Upper lobe of right lung (tissue), 1 donor: ENCODE measurements around the gene ALDH2. TPM values are rescaled to one million over a fixed set of nuclear protein-coding genes. Genes with fewer than 3 reads are reported as not detected.
A peak's percentile ranks its signal among the peaks of the same experiment; 100 is the strongest.

ENCODE experiments used
- ATAC-seq: fragments of 200-7000 bp; cut with Tn5 transposase; one replicate; pipeline ENCODE4 v1.9.1; 2020; ENCODE audit warnings: mild to moderate bottlenecking, moderate library complexity
- DNase-seq: peaks from one replicate; pipeline ENCODE4 v3.0.0-alpha.2; 2020
- H3K27ac ChIP-seq: fragments of 200-600 bp; one replicate; pipeline ENCODE4 v1.8.0; 2022
- H3K27me3 ChIP-seq: fragments of 200-600 bp; one replicate; pipeline ENCODE4 v1.8.0; 2022; ENCODE audit warnings: mild to moderate bottlenecking
- H3K36me3 ChIP-seq: fragments of 200-600 bp; one replicate; pipeline ENCODE4 v1.8.0; 2022
- H3K4me1 ChIP-seq: fragments of 200-600 bp; one replicate; pipeline ENCODE4 v1.8.0; 2022
- H3K4me3 ChIP-seq: fragments of 200-600 bp; one replicate; pipeline ENCODE4 v1.8.0; 2022; ENCODE audit warnings: mild to moderate bottlenecking
- H3K9me3 ChIP-seq: fragments of 200-600 bp; one replicate; pipeline ENCODE4 v1.8.0; 2022
- intact Hi-C: fragments of 100-400 bp; cut with DNase I; formaldehyde crosslinking; loops from one replicate; pipeline ENCODE4 v1.11.0; 2022
- total RNA-seq: library from RNA; stranded (reverse); fragmentation: NEBNext Ultra II Directional; extraction: Animal tissue kit (Norgen Biotek cat#: 25700); gene quantifications from one replicate; pipeline ENCODE4 v1.2.1, GENCODE V29; 2021
- TF ChIP-seq, protein P1 (sequence below): fragments of 200-600 bp; IDR thresholded peaks from one replicate; pipeline ENCODE4 v1.8.0; 2022; ENCODE audit warnings: antibody characterized with exemption
- donor health status: DM: no; HTN: yes; CAD: no; lungs with severe emphysema.

Gene ALDH2
- total RNA-seq, 1 donor from 2014 or later: 329 TPM

DNA sequence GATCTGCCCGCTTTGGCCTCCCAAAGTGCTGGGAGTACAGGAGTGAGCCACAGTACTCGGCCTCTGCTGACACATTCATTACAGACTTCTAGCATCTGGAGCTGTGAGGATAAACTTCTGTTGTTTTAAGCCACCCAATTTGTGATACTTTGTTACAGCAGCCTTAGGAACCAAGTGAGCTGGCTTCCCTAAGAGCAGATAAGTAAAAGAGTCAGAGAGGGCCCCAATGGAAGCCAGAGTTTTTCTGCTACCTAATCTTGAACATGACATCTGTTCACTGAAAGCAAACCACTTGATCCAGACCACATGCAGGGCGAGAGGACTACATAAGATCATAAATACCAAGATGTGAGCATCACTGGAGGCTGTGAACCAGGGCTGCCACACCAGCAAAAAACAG, 71.6 kb downstream of the ALDH2 start:
- H3K27me3 ChIP-seq: no peaks in the 10 kb centered on the region
- no peaks in the 10 kb centered on the region for H3K9me3 ChIP-seq
- TF ChIP-seq, protein P1, sequence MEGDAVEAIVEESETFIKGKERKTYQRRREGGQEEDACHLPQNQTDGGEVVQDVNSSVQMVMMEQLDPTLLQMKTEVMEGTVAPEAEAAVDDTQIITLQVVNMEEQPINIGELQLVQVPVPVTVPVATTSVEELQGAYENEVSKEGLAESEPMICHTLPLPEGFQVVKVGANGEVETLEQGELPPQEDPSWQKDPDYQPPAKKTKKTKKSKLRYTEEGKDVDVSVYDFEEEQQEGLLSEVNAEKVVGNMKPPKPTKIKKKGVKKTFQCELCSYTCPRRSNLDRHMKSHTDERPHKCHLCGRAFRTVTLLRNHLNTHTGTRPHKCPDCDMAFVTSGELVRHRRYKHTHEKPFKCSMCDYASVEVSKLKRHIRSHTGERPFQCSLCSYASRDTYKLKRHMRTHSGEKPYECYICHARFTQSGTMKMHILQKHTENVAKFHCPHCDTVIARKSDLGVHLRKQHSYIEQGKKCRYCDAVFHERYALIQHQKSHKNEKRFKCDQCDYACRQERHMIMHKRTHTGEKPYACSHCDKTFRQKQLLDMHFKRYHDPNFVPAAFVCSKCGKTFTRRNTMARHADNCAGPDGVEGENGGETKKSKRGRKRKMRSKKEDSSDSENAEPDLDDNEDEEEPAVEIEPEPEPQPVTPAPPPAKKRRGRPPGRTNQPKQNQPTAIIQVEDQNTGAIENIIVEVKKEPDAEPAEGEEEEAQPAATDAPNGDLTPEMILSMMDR: no peak
- no peak overlapping the region for H3K27ac ChIP-seq
- peaks cover 19% of the 10 kb centered on the region for H3K4me1 ChIP-seq
- H3K36me3 ChIP-seq: peaks cover 14% of the 10 kb centered on the region
- no peak for DNase-seq
- intact Hi-C loops: no loop called here
- H3K4me3 ChIP-seq: no peak overlapping the region
- ATAC-seq: no peak

DNA sequence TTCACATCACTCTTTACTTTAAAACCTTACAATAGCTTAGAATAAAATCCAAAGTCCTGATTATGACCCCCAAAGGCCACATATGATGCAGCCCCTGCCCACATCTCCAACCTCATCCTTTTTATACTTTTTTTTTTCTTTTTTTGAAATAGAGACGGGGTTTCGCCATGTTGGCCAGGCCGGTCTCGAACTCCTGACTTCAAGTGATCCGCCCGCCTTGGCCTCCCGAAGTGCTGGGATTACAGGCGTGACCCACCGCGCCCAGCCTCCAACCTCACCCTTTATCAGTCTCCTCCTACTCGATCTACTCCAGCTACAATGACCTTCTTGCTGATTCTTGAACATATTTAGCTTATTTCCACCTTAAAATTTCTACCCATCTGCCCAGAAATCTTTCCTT, 74.1 kb downstream of the ALDH2 start:
- intact Hi-C loops: no loop called here
- Histone ChIP-seq H3K36me3 (peaks cover 14% of the 10 kb centered on the region), H3K9me3 (no peaks in the 10 kb centered on the region), H3K4me1 (peaks cover 33% of the 10 kb centered on the region), H3K4me3 (peak overlapping the region; percentile 95), H3K27ac (peak overlapping the region; percentile 96), H3K27me3 (no peaks in the 10 kb centered on the region)
- no peak for DNase-seq
- no peak for ATAC-seq
- TF ChIP-seq, protein P1: no peak

- H3K4me1 ChIP-seq: peaks cover 37% of the 10 kb centered on the region
- H3K36me3 ChIP-seq: peaks cover 18% of the 10 kb centered on the region
- H3K27me3 ChIP-seq: no peaks in the 10 kb centered on the region
- TF ChIP-seq, protein P1: no peak
- H3K27ac ChIP-seq: peak overlapping the region; percentile 96
- no peak for DNase-seq
- intact Hi-C loops: no loop called here
- H3K4me3 ChIP-seq: peak overlapping the region; percentile 95
- no peak for ATAC-seq
- no peaks in the 10 kb centered on the region for H3K9me3 ChIP-seq
Measured at GRCh38 chr12:111841236-111841749, 74.6 kb downstream of the ALDH2 start.

GRCh38 chr12:111841750-111842555, 75.2 kb downstream of the ALDH2 start, which contains the start of gene MAPKAPK5:
Gene MAPKAPK5, plus strand, starts transcription at chr12:111842228. Its CDS starts 506 bp downstream, at chr12:111842734.
- Histone ChIP-seq H3K4me3 (peak within 1 kb of the TSS; percentile 95), H3K36me3 (peaks cover 18% of the 10 kb centered on the region), H3K27me3 (no peaks in the 10 kb centered on the region), H3K27ac (peak within 1 kb of the TSS; percentile 96), H3K4me1 (peaks cover 37% of the 10 kb centered on the region), H3K9me3 (no peaks in the 10 kb centered on the region)
- ATAC-seq: peak; percentile 96
- intact Hi-C loops: no loop called here
- TF ChIP-seq, protein P1: no peak
- peak; percentile 97 for DNase-seq

DNA sequence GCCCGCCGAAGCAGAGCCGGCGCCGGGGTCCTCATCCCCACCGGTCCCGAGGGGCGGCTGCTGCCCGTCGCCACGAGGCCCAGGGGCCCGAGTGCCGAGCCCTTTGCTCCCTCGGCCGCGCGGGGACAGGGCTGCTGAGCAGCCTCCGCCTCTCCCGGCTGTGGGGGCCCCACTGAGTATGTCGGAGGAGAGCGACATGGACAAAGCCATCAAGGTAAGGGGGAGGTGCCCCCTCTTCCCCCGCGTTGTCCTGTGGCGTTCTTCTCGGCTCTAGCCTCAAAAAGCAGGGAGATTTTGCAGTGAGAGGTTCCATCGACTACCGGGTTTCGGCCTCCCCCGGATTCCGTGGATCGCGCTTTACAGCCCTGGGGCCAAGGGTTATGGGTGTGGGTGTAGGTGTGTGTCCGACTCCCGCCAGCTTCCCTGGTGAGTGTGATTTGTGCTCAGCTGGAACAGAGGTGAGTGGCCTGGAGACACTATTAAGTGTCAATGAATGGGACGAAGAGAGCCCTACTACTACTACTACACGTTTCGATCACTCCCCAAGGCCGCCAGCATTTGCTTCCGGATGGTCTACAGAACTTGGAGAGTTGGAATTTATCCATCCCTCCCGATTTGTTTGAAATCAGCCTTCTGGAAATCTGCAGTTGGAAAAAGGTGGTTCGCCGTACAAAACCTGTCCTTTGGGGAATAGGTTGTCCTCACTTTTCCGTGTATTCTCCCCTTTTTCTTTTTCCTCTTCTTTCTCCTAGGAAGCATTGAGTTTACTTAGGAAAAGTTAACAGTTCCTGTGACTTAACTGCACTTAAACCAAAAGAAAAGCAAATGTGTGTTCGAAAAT, 76.0 kb downstream of the ALDH2 start:
- TF ChIP-seq, protein P1: no peak
- peak; percentile 43 for ATAC-seq
- intact Hi-C loops: no loop called here
- no peaks in the 10 kb centered on the region for H3K27me3 ChIP-seq
- peaks cover 18% of the 10 kb centered on the region for H3K36me3 ChIP-seq
- no peak for DNase-seq
- peak overlapping the region; percentile 96 for H3K27ac ChIP-seq
- no peaks in the 10 kb centered on the region for H3K9me3 ChIP-seq
- peaks cover 37% of the 10 kb centered on the region for H3K4me1 ChIP-seq
- peak overlapping the region; percentile 95 for H3K4me3 ChIP-seq
